Heart left ventricle (tissue), 13 donors: ENCODE data around the gene LMF1.

Experiments used
- POLR2A ChIP-seq, 2 donors: fragments of 450-650 bp; IDR thresholded peaks; one replicate each; pipeline ENCODE4 v1.6.1; 2017; ENCODE audit warnings: antibody characterized with exemption in 2 of 2, mild to moderate bottlenecking in 2 of 2, moderate library complexity in 2 of 2
- TF ChIP-seq, protein P1 (sequence below), 12 donors: fragments of 200-600 bp; sonication (generic) in 4 of 12; IDR thresholded peaks; one replicate each; pipeline versions ENCODE4 v1.5.0 to v1.8.0; 2018 to 2022; ENCODE audit warnings: antibody characterized with exemption in 12 of 12, mild to moderate bottlenecking in 5 of 12
- donor health status: ischemic (EF 13 %, LVEDD 7.1; RV severe dilation, severe dysfunction).
- donor health status: DM: no; HTN: yes; CAD: no.
- donor health status: DM: no; HTN: no; CAD: no.
- donor health status: ischemic (EF 25% LVEDD 6.9; RV normal size, moderate dysfunction).
- donor health status: ischemic (EF 25% LVEDD 5.7; RV mildly dilated, moderate dysfunction).
- donor health status: ischemic (EF 35%, LVEDD 5.7; RV mildly dilated, moderate dysfunction).
- donor health status: nonischemic (EF 11% LVEDD 7.7; RV severe dilation, severe dysfunction).
- donor health status: DM: yes; HTN: yes; CAD: no.
- donor health status: PGD.
- donor health status: ischemic (EF 29% LVEDD 5.4; RV normal size, mild dysfunction).
- donor health status: nonischemic (EF 23%, LVEDD 6.1; RV moderate dilation, normal function).

DNA sequence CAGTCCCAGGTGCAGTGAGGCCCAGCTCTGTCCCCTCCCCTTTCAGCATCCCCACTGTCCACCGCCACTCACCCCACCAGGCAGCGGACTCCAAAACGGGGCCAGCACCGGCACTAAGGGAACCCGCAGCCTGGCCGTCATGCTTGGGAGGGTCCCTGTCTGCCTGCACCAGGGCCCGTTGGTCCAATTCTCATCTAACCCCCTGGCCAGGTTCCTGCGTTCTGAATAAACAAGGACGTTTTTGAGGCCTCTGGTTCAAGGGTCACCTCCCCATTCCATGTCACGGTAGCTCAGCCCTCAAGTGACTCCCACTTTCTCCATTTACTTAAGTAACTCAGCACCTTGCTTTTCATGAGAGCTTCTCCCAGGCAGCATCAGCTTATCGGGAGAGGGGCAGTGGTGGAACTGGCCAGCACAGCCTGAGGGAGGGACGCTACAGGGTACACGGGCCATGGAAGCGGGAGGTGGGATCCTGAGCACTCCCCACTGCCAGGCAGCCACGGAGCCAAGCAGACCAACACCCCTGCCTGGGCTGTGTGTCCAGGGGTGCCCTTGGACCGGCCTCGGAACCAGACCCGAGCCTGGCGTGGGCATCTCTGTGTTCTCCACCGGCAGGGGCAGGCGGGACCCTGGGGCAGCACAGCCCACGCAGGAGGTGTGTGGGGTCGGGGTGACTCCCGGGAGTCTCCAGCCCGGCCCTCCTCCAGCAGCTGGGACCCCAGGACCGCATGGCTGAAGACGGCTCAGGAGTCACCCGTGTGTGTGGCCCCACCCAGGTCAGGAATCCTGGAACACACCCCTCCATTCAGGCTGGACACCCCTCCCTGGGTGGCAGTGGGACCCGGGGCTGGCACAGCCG, 95.4 kb downstream of the LMF1 start:
- no peak for TF ChIP-seq POLR2A (IDR thresholded peaks at IDR 0.05)
- TF ChIP-seq, protein P1, sequence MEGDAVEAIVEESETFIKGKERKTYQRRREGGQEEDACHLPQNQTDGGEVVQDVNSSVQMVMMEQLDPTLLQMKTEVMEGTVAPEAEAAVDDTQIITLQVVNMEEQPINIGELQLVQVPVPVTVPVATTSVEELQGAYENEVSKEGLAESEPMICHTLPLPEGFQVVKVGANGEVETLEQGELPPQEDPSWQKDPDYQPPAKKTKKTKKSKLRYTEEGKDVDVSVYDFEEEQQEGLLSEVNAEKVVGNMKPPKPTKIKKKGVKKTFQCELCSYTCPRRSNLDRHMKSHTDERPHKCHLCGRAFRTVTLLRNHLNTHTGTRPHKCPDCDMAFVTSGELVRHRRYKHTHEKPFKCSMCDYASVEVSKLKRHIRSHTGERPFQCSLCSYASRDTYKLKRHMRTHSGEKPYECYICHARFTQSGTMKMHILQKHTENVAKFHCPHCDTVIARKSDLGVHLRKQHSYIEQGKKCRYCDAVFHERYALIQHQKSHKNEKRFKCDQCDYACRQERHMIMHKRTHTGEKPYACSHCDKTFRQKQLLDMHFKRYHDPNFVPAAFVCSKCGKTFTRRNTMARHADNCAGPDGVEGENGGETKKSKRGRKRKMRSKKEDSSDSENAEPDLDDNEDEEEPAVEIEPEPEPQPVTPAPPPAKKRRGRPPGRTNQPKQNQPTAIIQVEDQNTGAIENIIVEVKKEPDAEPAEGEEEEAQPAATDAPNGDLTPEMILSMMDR (IDR thresholded peaks at IDR 0.05), result no peak
